ENCODE results near the gene IGFBP1.

IGFBP1 gene

DNA sequence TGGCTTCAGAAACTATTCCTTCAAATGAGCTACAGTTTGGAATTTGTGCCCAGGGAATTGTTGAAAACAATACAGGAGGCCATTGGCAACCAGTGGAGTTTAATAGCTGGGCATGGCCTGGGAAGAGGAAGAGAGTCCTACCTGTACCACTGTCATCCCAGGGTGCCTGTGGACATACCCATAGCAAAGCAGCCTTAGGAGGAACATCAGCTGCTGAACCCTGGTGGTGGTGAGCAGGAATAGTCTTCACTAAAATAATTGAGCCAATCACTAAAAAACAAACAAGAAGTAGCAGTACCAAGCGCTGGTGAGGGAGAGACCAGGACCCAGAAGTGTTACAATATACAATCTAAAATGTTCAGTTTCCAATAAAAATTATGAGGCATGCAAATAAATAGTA, 14.5 kb downstream of the IGFBP1 start:
- ChIA-PET CTCF (interaction anchor here (1.6 kb wide), 1 partner anchor 20 kb away, joined by 8 read pairs; no protein-coding TSS in a partner anchor), POLR2A (no interaction called here)
- no peak for TF ChIP-seq BHLHE40 (IDR thresholded peaks at IDR 0.05; ENCODE audit: borderline replicate concordance)
- TF ChIP-seq TARDBP (IDR thresholded peaks at IDR 0.05), result no peak
- TF ChIP-seq NFRKB (IDR thresholded peaks at IDR 0.05), result no peak
- DNase-seq (ENCODE audit: extremely low spot score), result no peak

DNA sequence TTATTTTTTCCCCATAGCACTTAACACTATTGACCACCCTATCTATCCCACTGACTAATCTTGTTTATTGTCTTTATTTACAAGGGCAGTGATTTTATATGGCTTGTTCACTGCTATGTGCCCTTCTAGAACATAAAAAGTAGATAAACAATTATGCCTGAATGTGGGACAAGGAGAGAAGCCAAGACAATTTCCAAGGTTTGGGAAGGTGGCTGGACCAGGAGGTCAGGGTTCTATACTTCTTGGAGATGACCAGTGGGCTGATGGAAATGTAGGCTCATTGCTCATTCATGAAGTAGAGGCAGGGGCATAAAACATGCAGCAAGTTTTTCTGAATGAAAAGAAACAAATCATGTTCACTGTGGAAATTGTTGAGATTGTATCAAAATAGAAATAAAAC, 21.3 kb downstream of the IGFBP1 start:
- CTCF ChIA-PET, result interaction anchor here (1.5 kb wide), 1 partner anchor 8 kb away, joined by 3 read pairs; no protein-coding TSS in a partner anchor
- POLR2A ChIA-PET, result no interaction called here
- TF ChIP-seq SP1 (IDR thresholded peaks at IDR 0.05), result no peak
- TF ChIP-seq, protein P1, sequence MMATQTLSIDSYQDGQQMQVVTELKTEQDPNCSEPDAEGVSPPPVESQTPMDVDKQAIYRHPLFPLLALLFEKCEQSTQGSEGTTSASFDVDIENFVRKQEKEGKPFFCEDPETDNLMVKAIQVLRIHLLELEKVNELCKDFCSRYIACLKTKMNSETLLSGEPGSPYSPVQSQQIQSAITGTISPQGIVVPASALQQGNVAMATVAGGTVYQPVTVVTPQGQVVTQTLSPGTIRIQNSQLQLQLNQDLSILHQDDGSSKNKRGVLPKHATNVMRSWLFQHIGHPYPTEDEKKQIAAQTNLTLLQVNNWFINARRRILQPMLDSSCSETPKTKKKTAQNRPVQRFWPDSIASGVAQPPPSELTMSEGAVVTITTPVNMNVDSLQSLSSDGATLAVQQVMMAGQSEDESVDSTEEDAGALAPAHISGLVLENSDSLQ (IDR thresholded peaks at IDR 0.05), result no peak
- no peak for DNase-seq (ENCODE audit: extremely low spot score)

- no peak for DNase-seq (ENCODE audit: extremely low spot score)
- ChIA-PET POLR2A (no interaction called here), CTCF (no interaction called here)
- TF ChIP-seq SP1 (IDR thresholded peaks at IDR 0.05) (no peak), CTBP1 (IDR thresholded peaks at IDR 0.05; ENCODE audit: borderline replicate concordance) (no peak), ARNT (IDR thresholded peaks at IDR 0.05) (no peak), ZNF384 (IDR thresholded peaks at IDR 0.05) (no peak), L3MBTL2 (conservative IDR thresholded peaks at IDR 0.05) (no peak), FOXA1 (IDR thresholded peaks at IDR 0.05) (no peak), ELF4 (IDR thresholded peaks at IDR 0.05) (no peak), TARDBP (IDR thresholded peaks at IDR 0.05) (no peak), SUZ12 (IDR thresholded peaks at IDR 0.05) (no peak), LEF1 (IDR thresholded peaks at IDR 0.05; ENCODE audit: borderline replicate concordance) (no peak), FOXM1 (IDR thresholded peaks at IDR 0.05; ENCODE audit: borderline replicate concordance) (no peak), BHLHE40 (IDR thresholded peaks at IDR 0.05; ENCODE audit: borderline replicate concordance) (no peak), FOXK2 (IDR thresholded peaks at IDR 0.05) (no peak)
- TF ChIP-seq, protein P1 (IDR thresholded peaks at IDR 0.05), result no peak
Measured at GRCh38 chr7:45910855-45911254, 22.6 kb downstream of the IGFBP1 start.

DNA sequence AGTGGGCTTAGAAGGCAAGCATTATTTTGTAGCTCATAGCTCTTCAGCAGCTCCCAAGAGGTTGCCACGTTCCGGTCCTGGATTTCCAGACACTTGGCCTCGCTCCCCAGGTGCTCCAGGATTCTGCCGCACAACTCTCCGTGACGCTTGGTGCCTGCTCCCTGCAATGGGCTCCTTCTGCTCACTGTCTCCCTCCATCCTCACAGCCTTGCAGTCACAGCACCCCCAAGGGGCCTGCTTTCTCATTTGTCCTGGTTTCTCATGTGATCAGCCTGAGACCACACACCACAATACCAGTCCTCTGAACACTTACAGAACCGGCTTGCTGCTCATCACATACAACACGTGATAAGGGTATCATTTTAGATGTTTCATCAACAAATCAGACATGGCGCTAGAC, 23.0 kb downstream of the IGFBP1 start:
- ChIA-PET POLR2A (no interaction called here), CTCF (no interaction called here)
- no peak for TF ChIP-seq CTBP1 (IDR thresholded peaks at IDR 0.05; ENCODE audit: borderline replicate concordance)
- TF ChIP-seq SUZ12 (IDR thresholded peaks at IDR 0.05), result no peak
- no peak for TF ChIP-seq FOXK2 (IDR thresholded peaks at IDR 0.05)
- no peak for TF ChIP-seq SP1 (IDR thresholded peaks at IDR 0.05)
- no peak for TF ChIP-seq LEF1 (IDR thresholded peaks at IDR 0.05; ENCODE audit: borderline replicate concordance)
- TF ChIP-seq BHLHE40 (IDR thresholded peaks at IDR 0.05; ENCODE audit: borderline replicate concordance), result no peak
- TF ChIP-seq, protein P1 (IDR thresholded peaks at IDR 0.05), result no peak
- no peak for TF ChIP-seq TARDBP (IDR thresholded peaks at IDR 0.05)
- TF ChIP-seq ZNF384 (IDR thresholded peaks at IDR 0.05), result no peak
- DNase-seq (ENCODE audit: extremely low spot score), result no peak

- TF ChIP-seq FOXK2 (IDR thresholded peaks at IDR 0.05) (no peak), FOXM1 (IDR thresholded peaks at IDR 0.05; ENCODE audit: borderline replicate concordance) (no peak), SUZ12 (IDR thresholded peaks at IDR 0.05) (no peak), NFRKB (IDR thresholded peaks at IDR 0.05) (no peak), L3MBTL2 (conservative IDR thresholded peaks at IDR 0.05) (no peak)
- ChIA-PET CTCF (interaction anchor here (1.2 kb wide), 1 partner anchor 10 kb away, joined by 4 read pairs; no protein-coding TSS in a partner anchor), POLR2A (no interaction called here)
- no peak for DNase-seq (ENCODE audit: extremely low spot score)
Measured at GRCh38 chr7:45912972-45913371, 24.7 kb downstream of the IGFBP1 start.

- DNase-seq (ENCODE audit: extremely low spot score), result no peak
- ChIA-PET POLR2A (no interaction called here), CTCF (no interaction called here)
- TF ChIP-seq ZNF384 (IDR thresholded peaks at IDR 0.05) (no peak), BHLHE40 (IDR thresholded peaks at IDR 0.05; ENCODE audit: borderline replicate concordance) (no peak), LEF1 (IDR thresholded peaks at IDR 0.05; ENCODE audit: borderline replicate concordance) (no peak)
Measured at GRCh38 chr7:45914911-45915310, 26.6 kb downstream of the IGFBP1 start.

GRCh38 chr7:45915606-45916005, 27.3 kb downstream of the IGFBP1 start:
- CTCF ChIA-PET, result no interaction called here
- POLR2A ChIA-PET, result no interaction called here
- no peak for TF ChIP-seq ZNF384 (IDR thresholded peaks at IDR 0.05)
- no peak for TF ChIP-seq FOXA1 (IDR thresholded peaks at IDR 0.05)
- no peak for TF ChIP-seq ARNT (IDR thresholded peaks at IDR 0.05)
- no peak for TF ChIP-seq L3MBTL2 (conservative IDR thresholded peaks at IDR 0.05)
- no peak for TF ChIP-seq SUZ12 (IDR thresholded peaks at IDR 0.05)
- no peak for TF ChIP-seq BHLHE40 (IDR thresholded peaks at IDR 0.05; ENCODE audit: borderline replicate concordance)
- no peak for TF ChIP-seq HDGF (IDR thresholded peaks at IDR 0.05; ENCODE audit: borderline replicate concordance)
- TF ChIP-seq, protein P1 (IDR thresholded peaks at IDR 0.05), result no peak
- no peak for DNase-seq (ENCODE audit: extremely low spot score)
